Measurements from ENCODE around the gene GORASP2.

DNA sequence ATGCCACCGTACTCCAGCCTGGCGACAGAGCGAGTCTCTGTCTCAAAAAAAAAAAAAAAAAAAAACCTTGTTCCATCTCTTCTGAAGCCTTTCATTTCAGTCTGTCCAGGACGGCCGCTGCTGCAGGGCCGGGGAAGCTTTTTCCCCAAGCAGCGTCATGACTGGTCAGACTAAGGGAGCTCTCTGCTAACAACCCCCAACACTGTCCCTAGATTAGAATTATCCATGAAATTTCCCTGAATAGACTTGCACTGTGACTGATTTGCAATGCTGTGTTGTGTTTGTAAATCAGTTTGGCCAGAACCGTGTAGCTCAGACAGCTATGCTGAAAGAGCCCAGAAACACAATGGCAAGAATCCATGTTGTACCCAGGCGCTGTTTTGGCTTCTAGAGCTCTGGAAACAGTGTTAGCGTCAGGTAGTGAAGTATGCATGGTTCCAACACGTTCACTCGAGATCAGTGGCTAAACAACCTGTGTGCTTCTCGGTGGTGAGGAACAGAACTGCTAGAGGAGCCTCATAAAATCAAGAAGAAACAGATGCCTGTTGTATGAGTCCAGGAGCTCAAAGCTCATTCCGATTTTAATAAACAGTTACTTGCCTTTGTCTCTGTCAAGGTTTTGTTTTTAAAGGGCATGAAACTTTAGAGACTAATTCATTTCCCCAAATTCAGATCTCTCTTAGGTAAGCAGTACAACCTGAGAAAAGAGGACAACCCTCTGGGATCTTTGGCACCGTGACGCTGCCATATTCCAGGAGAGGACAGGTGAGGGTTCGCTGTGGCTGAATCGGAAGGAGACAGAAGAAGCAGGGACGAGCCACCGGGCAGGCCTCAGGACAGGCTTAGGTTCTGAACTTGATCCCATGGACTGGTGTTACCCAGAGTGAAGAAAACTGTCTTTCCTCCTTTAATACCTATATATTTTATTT is 43.5 kb downstream of the GORASP2 start:
- no peak for TF ChIP-seq POLR2A (IDR thresholded peaks at IDR 0.05)
- TF ChIP-seq, protein P1, sequence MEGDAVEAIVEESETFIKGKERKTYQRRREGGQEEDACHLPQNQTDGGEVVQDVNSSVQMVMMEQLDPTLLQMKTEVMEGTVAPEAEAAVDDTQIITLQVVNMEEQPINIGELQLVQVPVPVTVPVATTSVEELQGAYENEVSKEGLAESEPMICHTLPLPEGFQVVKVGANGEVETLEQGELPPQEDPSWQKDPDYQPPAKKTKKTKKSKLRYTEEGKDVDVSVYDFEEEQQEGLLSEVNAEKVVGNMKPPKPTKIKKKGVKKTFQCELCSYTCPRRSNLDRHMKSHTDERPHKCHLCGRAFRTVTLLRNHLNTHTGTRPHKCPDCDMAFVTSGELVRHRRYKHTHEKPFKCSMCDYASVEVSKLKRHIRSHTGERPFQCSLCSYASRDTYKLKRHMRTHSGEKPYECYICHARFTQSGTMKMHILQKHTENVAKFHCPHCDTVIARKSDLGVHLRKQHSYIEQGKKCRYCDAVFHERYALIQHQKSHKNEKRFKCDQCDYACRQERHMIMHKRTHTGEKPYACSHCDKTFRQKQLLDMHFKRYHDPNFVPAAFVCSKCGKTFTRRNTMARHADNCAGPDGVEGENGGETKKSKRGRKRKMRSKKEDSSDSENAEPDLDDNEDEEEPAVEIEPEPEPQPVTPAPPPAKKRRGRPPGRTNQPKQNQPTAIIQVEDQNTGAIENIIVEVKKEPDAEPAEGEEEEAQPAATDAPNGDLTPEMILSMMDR (IDR thresholded peaks at IDR 0.05) = no peak
- no peak for TF ChIP-seq EP300 (IDR thresholded peaks at IDR 0.05; ENCODE audit: low read depth)
- TF ChIP-seq POLR2AphosphoS5 (IDR thresholded peaks at IDR 0.05) = no peak

Data from transverse colon (tissue), 4 donors.